ENCODE measurements around the gene CCDC92B.
"Not testable (repeated sequence)": the region's sequence is repeated elsewhere in the genome, so short reads cannot be mapped to it uniquely, and the experiment has no call there.

CCDC92B gene

GRCh38 chr17:2749058-2749783 is at the start of gene CCDC92B:
CCDC92B (minus strand) TSS chr17:2749652; CDS start chr17:2735145, 14,507 bp downstream.
- DNase-seq (ENCODE audit: low read depth in 3 of 3) = no peak

- DNase-seq (ENCODE audit: low read depth in 3 of 3) = no peak
Observed at GRCh38 chr17:2798678-2799077, 49.2 kb upstream of the CCDC92B start.

GRCh38 chr17:2798188-2798587 is 48.7 kb upstream of the CCDC92B start:
- DNase-seq (ENCODE audit: low read depth in 3 of 3) = no peak

- no peak for DNase-seq (ENCODE audit: low read depth in 3 of 3)
Observed at GRCh38 chr17:2797637-2798036, 48.2 kb upstream of the CCDC92B start.

- DNase-seq (ENCODE audit: low read depth in 3 of 3) = no peak
Observed at GRCh38 chr17:2797226-2797625, 47.8 kb upstream of the CCDC92B start.

GRCh38 chr17:2796164-2797125 is 47.0 kb upstream of the CCDC92B start, which contains the start of gene RAP1GAP2:
RAP1GAP2 (plus strand) TSS chr17:2796438; CDS start chr17:2796528, 90 bp downstream.
- DNase-seq (ENCODE audit: low read depth in 3 of 3) = peak; percentile 22 to 63 (median 22)

GRCh38 chr17:2795441-2796163 is 46.1 kb upstream of the CCDC92B start:
- no peak for DNase-seq (ENCODE audit: low read depth in 3 of 3)

- DNase-seq (ENCODE audit: low read depth in 3 of 3) = no peak
Observed at GRCh38 chr17:2794111-2794803, 44.8 kb upstream of the CCDC92B start.

GRCh38 chr17:2792366-2793169 is 43.1 kb upstream of the CCDC92B start:
- peak in 1 of 3 experiments; percentile 66 for DNase-seq (ENCODE audit: low read depth in 3 of 3)

GRCh38 chr17:2789700-2790099 is 40.2 kb upstream of the CCDC92B start:
- DNase-seq (ENCODE audit: low read depth in 3 of 3) = no peak

- DNase-seq (ENCODE audit: low read depth in 3 of 3) = peak; percentile 87 to 93 (median 87)
Observed at GRCh38 chr17:2786176-2786881, 36.9 kb upstream of the CCDC92B start.

GRCh38 chr17:2785376-2785775 is 35.9 kb upstream of the CCDC92B start:
- DNase-seq (ENCODE audit: low read depth in 3 of 3) = not testable (repeated sequence)

- DNase-seq (ENCODE audit: low read depth in 3 of 3) = no peak
Observed at GRCh38 chr17:2784864-2785263, 35.4 kb upstream of the CCDC92B start.

GRCh38 chr17:2783310-2784030 is 34.0 kb upstream of the CCDC92B start:
- DNase-seq (ENCODE audit: low read depth in 3 of 3) = no peak

GRCh38 chr17:2782055-2782454 is 32.6 kb upstream of the CCDC92B start:
- DNase-seq (ENCODE audit: low read depth in 3 of 3) = no peak

- not testable (repeated sequence) for DNase-seq (ENCODE audit: low read depth in 3 of 3)
Observed at GRCh38 chr17:2781598-2781997, 32.1 kb upstream of the CCDC92B start.

GRCh38 chr17:2780931-2781454 is 31.5 kb upstream of the CCDC92B start:
- DNase-seq (ENCODE audit: low read depth in 3 of 3) = no peak

- DNase-seq (ENCODE audit: low read depth in 3 of 3) = no peak
Observed at GRCh38 chr17:2780256-2780655, 30.8 kb upstream of the CCDC92B start.

- no peak for DNase-seq (ENCODE audit: low read depth in 3 of 3)
Observed at GRCh38 chr17:2779545-2779944, 30.1 kb upstream of the CCDC92B start.

Measured in stimulated activated CD4-positive, alpha-beta T cell treated with anti-CD3 and anti-CD28 coated beads, TNF-alpha, amount 100 ng/mL, for 24 hours (primary cell).